Activated naive CD4-positive, alpha-beta T cell treated with anti-CD3 and anti-CD28 coated beads, Interleukin-2, amount 50 U/mL, for 16 hours (primary cell): Measurements from ENCODE around the gene C11orf65.
"Not testable (repeated sequence)": the region's sequence is repeated elsewhere in the genome, so short reads cannot be mapped to it uniquely, and the experiment has no call there.

ENCODE experiments used
- DNase-seq: peaks from one replicate; pipeline ENCODE4 v3.0.0-alpha.2; 2020

C11orf65 gene

GRCh38 chr11:108468478-108468864 is 1.1 kb upstream of the C11orf65 start:
- no peak for DNase-seq

DNA sequence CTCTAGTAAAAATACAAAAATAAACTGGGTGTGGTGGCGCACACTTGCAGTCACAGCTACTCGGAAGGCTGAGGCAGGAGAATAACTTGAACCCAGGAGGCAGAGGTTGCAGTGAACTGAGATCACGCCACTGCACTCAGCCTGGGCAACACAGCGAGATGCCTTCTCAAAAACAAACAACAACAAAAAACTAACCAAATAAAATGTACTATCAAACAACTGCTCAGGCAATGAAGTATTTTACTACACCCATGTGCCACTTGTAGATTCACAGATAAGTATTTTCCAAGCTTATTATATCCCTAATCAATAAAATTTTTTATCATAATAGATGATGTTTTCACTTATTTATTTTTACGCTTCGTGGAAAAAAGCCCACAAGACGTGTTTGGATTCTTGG is 924 bp downstream of the C11orf65 start:
- DNase-seq, result no peak

GRCh38 chr11:108453207-108453835 is 14.0 kb downstream of the C11orf65 start:
- DNase-seq, result no peak

DNA sequence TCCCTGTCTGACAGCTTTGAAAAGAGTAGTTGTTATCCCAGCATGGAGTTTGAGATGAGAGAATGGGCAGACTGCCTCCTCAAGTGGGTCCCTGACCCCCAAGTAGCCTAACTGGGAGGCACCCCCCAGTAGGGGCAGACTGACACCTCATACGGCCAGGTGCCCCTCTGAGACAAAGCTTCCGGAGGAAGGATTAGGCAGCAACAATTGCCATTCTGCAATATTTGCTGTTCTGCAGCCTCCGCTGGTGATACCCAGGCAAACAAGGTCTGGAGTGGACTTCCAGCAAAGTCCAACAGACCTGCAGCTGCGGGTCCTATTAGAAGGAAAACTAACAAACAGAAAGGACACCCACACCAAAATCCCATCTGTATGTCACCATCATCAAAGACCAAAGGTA is 25.9 kb downstream of the C11orf65 start:
- DNase-seq, result not testable (repeated sequence)

DNA sequence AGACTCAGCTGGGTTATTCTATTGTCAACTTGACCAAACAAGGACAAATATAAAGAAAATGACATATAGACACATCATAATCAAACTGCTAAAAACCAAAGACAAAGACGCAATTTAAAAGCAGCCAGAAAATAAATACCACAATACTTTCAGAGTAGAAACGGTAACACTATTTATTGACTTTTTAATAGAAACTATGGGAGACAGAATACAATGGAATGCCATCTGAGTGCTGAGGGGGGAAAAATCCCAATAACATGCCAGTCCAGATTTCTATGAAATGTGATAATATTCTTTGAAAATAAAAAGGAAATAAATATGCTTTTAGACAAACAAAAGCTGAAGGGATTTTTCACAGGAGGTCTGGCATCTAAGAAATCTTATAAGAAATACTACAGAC is 30.7 kb downstream of the C11orf65 start:
- DNase-seq, result no peak

- DNase-seq, result no peak
Measured at GRCh38 chr11:108435066-108435465, 32.3 kb downstream of the C11orf65 start.

DNA sequence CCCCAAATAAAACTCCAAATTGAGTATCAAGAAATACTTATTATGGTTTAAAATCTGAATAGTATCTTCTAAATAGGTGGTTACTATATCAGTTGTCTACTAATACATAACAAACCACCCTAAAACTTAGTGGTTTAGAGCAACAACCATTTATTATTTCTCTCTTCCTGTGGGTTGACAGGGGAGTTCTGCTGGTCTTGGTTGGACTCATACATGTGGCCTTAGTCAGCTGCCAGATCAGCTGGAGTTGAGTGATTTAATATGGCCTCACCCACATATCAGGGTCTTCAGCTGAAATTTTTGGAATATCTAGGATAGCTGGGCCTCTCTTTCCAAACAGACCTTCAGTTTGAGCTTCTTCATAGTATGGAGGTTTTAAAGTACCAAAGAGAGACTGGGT is 34.5 kb downstream of the C11orf65 start:
- no peak for DNase-seq

DNA sequence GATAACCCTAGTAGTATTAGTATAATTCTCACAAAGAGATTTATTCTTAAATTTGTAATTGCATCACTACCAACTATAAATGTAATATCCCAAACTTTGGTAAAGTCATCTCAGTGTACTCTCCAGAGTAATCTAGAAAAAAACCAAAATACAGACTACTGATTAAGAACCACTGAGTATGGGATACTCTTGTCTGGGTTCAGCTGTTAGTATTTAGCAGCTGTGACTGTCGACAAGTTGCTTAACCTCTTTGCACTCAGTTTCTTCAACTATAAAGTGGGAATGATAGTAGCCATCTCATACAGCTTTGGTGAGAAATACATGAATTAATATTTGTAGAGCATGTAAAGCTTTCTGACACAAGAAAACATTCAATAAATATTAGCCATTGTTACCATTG is 35.3 kb downstream of the C11orf65 start:
- no peak for DNase-seq

- DNase-seq, result no peak
Measured at GRCh38 chr11:108431370-108431769, 36.0 kb downstream of the C11orf65 start.

- not testable (repeated sequence) for DNase-seq
Measured at GRCh38 chr11:108417551-108417950, 49.8 kb downstream of the C11orf65 start.

GRCh38 chr11:108414958-108415357 is 52.4 kb downstream of the C11orf65 start:
- no peak for DNase-seq

GRCh38 chr11:108405706-108406105 is 61.6 kb downstream of the C11orf65 start:
- no peak for DNase-seq

GRCh38 chr11:108403052-108403451 is 64.3 kb downstream of the C11orf65 start:
- no peak for DNase-seq

- DNase-seq, result no peak
Measured at GRCh38 chr11:108402241-108402640, 65.1 kb downstream of the C11orf65 start.

DNA sequence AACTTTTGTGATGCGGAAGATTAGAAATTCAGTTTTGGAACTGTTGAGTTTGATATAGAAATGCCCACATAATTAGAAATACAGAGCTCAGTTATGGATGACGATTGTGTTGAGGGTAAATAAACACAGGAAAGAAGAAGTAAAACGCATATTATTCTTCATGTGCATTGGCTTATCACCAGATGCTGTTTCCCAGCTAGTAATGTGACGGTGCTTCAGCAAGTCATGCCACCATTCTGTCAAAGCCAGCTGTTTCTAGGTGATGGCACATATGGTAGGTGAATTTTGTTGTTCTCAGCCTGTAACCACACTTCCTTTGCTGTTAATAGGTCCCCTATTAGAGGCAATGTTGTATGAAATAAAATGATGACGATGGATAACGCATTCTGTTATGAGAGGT is 68.9 kb downstream of the C11orf65 start:
- no peak for DNase-seq

GRCh38 chr11:108396672-108397071 is 70.7 kb downstream of the C11orf65 start:
- DNase-seq, result not testable (repeated sequence)

DNA sequence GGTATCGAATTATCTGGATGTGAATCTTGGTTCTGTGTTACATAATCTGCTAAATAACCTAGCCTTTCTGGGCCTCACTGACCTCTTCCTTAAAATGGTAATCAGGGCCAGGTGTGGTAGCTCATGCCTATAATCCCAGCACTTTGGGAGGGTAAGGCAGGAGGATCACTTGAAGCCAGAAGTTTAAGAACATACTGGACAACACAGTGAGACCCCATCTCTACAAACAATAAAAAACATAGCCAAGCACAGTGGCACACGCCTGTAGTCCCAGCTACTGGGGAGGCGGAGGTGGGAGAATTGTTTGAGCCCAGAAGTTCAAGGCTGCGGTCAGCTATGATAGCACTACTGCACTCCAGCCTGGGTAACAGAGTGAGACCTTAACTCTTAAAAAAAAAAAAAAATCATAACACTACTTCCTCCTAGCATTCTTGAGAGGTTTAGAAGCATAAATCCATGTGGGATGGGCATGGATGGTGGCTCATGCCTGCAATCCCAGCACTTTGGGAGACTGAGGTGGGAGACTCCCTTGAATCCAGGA is 72.5 kb downstream of the C11orf65 start:
- no peak for DNase-seq

DNA sequence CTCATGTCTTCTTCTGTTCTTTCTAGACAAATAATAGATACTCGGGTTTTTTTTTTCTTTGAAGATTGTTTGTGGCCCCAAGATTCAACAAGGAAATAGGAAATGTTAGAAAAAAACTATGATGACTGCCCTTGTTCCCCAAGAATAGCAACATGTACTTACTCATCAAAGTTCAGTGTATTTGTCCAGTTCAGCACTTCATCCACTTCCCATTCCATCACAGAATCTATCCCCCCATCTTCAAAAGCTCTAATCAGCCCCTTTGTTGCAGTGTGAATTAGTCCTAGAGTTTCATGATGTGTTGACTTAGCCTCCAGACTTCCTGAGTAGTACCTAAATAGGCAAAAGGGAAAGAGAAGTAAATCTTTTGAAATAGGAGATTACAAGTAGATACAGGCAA is 74.3 kb downstream of the C11orf65 start:
- no peak for DNase-seq

DNA sequence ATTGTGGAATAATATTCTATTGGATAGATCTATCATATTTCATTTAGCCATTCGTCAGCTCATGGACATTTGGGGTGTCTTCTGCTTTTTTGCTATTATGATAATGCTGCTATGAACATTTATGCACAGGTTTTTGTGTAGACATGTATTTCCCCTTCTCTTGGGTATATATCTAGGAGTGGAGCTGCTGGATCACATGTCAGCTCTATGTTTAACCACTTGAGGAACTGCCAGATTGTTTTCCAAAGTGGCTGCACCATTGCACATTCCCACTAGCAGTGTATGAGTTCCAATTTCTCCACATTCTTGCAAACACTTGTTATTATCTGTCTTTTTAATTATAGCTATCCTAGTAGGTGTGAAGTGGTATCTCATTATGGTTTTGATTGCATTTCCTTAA is 75.0 kb downstream of the C11orf65 start:
- no peak for DNase-seq

DNA sequence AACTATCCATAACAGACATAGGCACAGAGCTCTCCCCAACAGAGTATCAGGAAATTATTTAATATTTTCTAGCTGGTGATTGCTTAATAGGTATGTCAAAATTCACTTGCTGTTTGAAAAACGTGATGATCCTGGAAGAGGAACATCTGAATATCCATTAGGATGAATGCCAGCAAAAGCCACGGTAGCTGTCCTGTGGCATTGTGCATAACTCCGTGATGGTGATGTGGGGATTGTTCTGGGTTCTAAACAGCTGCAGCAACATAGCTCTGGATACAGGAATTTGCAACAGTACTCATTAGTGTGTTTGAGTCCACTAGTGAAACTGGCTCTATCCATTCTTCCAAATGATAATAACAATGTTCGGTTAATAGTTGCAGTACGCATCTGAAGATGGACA is 78.8 kb downstream of the C11orf65 start:
- DNase-seq, result no peak

DNA sequence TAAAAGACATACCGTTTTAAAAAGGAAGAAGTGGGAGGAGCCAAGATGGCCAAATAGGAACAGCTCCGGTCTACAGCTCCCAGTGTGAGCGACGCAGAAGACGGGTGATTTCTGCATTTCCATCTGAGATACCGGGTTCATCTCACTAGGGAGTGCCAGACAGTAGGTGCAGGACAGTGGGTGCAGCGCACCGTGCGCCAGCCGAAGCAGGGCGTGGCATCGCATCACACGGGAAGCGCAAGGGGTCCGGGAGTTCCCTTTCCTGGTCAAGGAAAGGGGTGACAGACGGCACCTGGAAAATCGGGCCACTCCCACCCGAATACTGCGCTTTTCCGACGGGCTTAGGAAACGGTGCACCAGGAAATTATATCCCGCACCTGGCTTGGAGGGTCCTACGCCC is 93.8 kb downstream of the C11orf65 start:
- DNase-seq, result not testable (repeated sequence)

- DNase-seq, result no peak
Measured at GRCh38 chr11:108370990-108371389, 96.3 kb downstream of the C11orf65 start.

DNA sequence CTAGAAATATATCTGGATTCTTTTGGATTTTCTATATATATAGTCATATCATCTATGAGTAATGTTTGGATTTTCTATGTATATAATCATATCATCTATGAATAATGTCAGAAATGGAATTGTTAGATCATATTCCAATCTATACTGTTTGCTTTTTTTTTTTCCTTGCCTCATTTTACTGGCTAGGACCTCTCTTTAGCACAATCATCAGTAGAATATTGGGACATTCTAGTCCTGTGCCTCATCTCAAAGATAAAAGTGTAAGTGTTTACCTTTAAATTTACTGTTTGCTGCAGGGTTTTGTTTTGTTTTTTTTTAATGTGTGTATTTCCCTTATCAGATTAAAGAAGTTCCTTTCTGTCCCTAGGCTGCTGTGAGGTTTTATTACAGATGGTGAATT is 97.0 kb downstream of the C11orf65 start:
- DNase-seq, result no peak

DNA sequence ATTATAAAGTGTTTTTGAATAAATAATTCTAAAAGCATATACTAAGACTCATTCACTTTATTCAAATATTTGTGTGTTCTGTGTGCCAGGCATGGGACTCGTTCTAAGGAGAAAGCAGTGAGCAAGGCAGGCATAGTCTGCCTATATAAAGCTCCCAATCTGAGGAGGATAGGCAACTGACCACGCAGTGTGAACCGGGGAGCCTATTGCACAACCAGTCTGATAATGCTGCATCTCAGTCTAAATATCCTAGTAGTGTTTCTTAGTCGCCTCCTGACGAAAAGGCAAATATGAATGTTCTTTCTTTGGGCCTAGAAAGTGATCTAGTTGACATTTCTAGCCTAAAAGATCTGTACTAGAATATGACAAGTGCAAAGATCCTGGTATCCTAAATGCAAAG is 98.3 kb downstream of the C11orf65 start:
- DNase-seq, result no peak

DNA sequence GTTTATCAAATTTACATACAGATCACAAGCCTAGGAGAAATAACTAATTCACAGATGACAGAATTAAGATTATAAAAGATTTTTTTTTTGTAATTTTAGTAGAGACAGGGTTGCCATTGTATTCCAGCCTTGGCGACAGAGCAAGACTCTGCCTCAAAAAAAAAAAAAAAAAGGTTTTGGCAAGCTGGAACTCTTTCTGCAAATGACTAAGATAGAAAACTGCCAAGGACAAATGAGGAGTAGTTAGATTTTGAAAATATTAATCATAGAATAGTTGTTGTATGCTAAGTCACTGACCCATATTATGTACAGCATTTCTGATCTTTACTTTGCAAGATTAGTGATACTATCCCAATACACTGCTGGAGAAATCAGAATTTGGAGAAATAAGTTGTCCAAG is 99.2 kb downstream of the C11orf65 start:
- DNase-seq, result no peak
